ENCODE data around the gene SCN4B. TPM values are rescaled to one million over a fixed set of nuclear protein-coding genes. Genes with fewer than 3 reads are reported as not detected.

The SCN4B gene
- total RNA-seq, 1 donor from 2014 or later: 0.42 TPM

- Mint-ChIP-seq H3K27ac (ENCODE audit: unreplicated experiment) (no peak overlapping the region), H3K4me3 (ENCODE audit: unreplicated experiment) (no peak overlapping the region), H3K27me3 (ENCODE audit: low read depth) (peaks cover 57% of the 10 kb centered on the region), H3K9me3 (ENCODE audit: low read depth) (no peaks in the 10 kb centered on the region), H3K4me1 (ENCODE audit: low read depth) (peaks cover 4% of the 10 kb centered on the region), H3K36me3 (ENCODE audit: low read depth) (peaks cover 1% of the 10 kb centered on the region)
- no peak for TF ChIP-seq CTCF (IDR thresholded peaks at IDR 0.05)
- DNase-seq (ENCODE audit: low spot score): no peak
Measured at GRCh38 chr11:118155776-118156530, 3.3 kb upstream of the SCN4B start.

DNA sequence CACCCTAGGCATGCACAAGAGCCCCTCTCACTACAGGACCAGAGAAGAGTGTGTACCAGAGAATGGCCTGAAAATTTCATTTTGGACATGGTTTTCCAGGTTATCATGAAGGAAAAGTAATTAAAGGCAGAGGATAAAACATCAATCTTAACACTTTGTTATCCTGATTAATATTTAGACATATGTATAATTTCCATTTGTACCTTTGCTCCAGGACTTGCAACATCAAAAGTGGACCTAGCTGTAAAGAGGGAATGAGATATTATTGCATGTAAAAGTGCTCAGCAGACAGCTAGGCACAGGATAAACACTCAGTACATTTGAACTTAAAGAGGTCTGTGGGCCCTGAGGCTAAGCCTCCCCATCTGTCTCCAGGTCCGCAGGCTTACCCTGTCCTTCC, 2.0 kb upstream of the SCN4B start:
- peaks cover 1% of the 10 kb centered on the region for H3K36me3 Mint-ChIP-seq (ENCODE audit: low read depth)

DNA sequence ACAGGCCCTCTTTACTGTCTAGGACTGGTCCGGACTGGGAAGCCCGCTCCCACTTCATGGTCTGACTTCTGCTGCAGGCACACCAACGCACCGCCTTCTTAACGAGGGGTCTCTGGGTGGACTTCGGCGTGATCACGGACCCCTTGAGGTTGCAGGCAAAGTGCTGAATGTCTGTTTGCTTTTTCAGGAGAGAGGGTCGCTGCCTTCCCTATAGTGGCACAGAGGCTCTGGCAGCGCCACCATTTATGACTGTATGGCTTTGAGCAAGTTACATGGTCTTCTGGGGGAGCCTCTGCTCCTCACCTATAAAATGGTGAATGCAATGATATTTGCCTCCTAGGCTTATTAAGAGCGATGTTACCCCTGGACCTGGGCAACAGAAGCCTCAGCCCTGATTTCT, 1.4 kb upstream of the SCN4B start:
- Mint-ChIP-seq H3K9me3 (ENCODE audit: low read depth) (no peaks in the 10 kb centered on the region), H3K4me1 (ENCODE audit: low read depth) (peaks cover 4% of the 10 kb centered on the region), H3K4me3 (ENCODE audit: unreplicated experiment) (peak overlapping the region; percentile 59), H3K36me3 (ENCODE audit: low read depth) (peaks cover 1% of the 10 kb centered on the region), H3K27me3 (ENCODE audit: low read depth) (peaks cover 57% of the 10 kb centered on the region), H3K27ac (ENCODE audit: unreplicated experiment) (no peak overlapping the region)
- DNase-seq (ENCODE audit: low spot score): no peak
- no peak for TF ChIP-seq CTCF (IDR thresholded peaks at IDR 0.05)

More for the DNA sequence above, 2.0 kb upstream of the SCN4B start:
- Mint-ChIP-seq H3K27ac (ENCODE audit: unreplicated experiment) (no peak overlapping the region), H3K27me3 (ENCODE audit: low read depth) (peaks cover 62% of the 10 kb centered on the region), H3K4me1 (ENCODE audit: low read depth) (peaks cover 4% of the 10 kb centered on the region), H3K9me3 (ENCODE audit: low read depth) (no peaks in the 10 kb centered on the region), H3K4me3 (ENCODE audit: unreplicated experiment) (no peak overlapping the region)
- TF ChIP-seq CTCF (IDR thresholded peaks at IDR 0.05): no peak
- DNase-seq (ENCODE audit: low spot score): no peak

- Mint-ChIP-seq H3K4me1 (ENCODE audit: low read depth) (peaks cover 4% of the 10 kb centered on the region), H3K27me3 (ENCODE audit: low read depth) (peaks cover 57% of the 10 kb centered on the region), H3K9me3 (ENCODE audit: low read depth) (no peaks in the 10 kb centered on the region), H3K4me3 (ENCODE audit: unreplicated experiment) (peak overlapping the region; percentile 59), H3K27ac (ENCODE audit: unreplicated experiment) (no peak overlapping the region), H3K36me3 (ENCODE audit: low read depth) (peaks cover 1% of the 10 kb centered on the region)
- no peak for DNase-seq (ENCODE audit: low spot score)
- TF ChIP-seq CTCF (IDR thresholded peaks at IDR 0.05): no peak
Measured at GRCh38 chr11:118153516-118153915, 893 bp upstream of the SCN4B start.

- no peak overlapping the region for H3K27ac Mint-ChIP-seq (ENCODE audit: unreplicated experiment)
- H3K9me3 Mint-ChIP-seq (ENCODE audit: low read depth): no peaks in the 10 kb centered on the region
- TF ChIP-seq CTCF (IDR thresholded peaks at IDR 0.05): no peak
- no peak for DNase-seq (ENCODE audit: low spot score)
- H3K4me3 Mint-ChIP-seq (ENCODE audit: unreplicated experiment): peak overlapping the region; percentile 68
- peaks cover 44% of the 10 kb centered on the region for H3K27me3 Mint-ChIP-seq (ENCODE audit: low read depth)
- H3K36me3 Mint-ChIP-seq (ENCODE audit: low read depth): peaks cover 1% of the 10 kb centered on the region
- peaks cover 3% of the 10 kb centered on the region for H3K4me1 Mint-ChIP-seq (ENCODE audit: low read depth)
Measured at GRCh38 chr11:118152020-118152551, 537 bp downstream of the SCN4B start.

Data from chondrocyte (in vitro differentiated cells).